WTC11 (cell line): Measurements from ENCODE around the gene IKBKE. TPM values are rescaled to one million over a fixed set of nuclear protein-coding genes. Genes with fewer than 3 reads are reported as not detected.

Experiments used
- ATAC-seq: fragments of 200-7000 bp; cut with Tn5 transposase; 2 replicates; pipeline ENCODE4 v1.10.0; 2021; ENCODE audit warnings: mild to moderate bottlenecking, moderate library complexity
- CTCF ChIA-PET: fragments of 300-600 bp; sonication (Branson Sonifier 250); formaldehyde crosslinking; loops from one replicate; lab custom pipeline; 2021; ENCODE audit warnings: antibody characterized with exemption; lab: Charles Lee
- POLR2A ChIA-PET: fragments of 350-600 bp; sonication (Branson Sonifier 250); formaldehyde crosslinking; loops from one replicate; lab custom pipeline; 2021; ENCODE audit warnings: antibody characterized with exemption; lab: Charles Lee
- DNase-seq: peaks from one replicate; pipeline ENCODE4 v3.0.0; 2021; ENCODE audit warnings: low spot score
- H3K27ac Mint-ChIP-seq: 2 replicates; pipeline ENCODE4 v1.8.0; 2021; ENCODE audit warnings: mixed read lengths
- H3K27me3 Mint-ChIP-seq: 2 replicates; pipeline ENCODE4 v1.8.0; 2021; ENCODE audit warnings: low read depth, mild to moderate bottlenecking, moderate library complexity, mixed read lengths
- H3K36me3 Mint-ChIP-seq: 2 replicates; pipeline ENCODE4 v1.8.0; 2021; ENCODE audit warnings: mixed read lengths
- H3K4me1 Mint-ChIP-seq: 2 replicates; pipeline ENCODE4 v1.8.0; 2022; ENCODE audit warnings: mixed read lengths
- H3K4me3 Mint-ChIP-seq: 2 replicates; pipeline ENCODE4 v1.8.0; 2021; ENCODE audit warnings: mild to moderate bottlenecking, moderate library complexity, mixed read lengths
- H3K9me3 Mint-ChIP-seq: 2 replicates; pipeline ENCODE4 v1.8.0; 2021; ENCODE audit warnings: mixed read lengths
- ARID4B ChIP-seq: sonication (generic); formaldehyde crosslinking; IDR thresholded peaks from 2 replicates; pipeline ENCODE4 v1.8.0; 2023; ENCODE audit warnings: missing genetic modification reagents, mild to moderate bottlenecking, borderline replicate concordance
- CDX4 ChIP-seq: fragments of 250-450 bp; sonication (Bioruptor Pico); IDR thresholded peaks from 2 replicates; pipeline ENCODE4 v1.9.0; 2021; ENCODE audit warnings: moderate library complexity, mild to moderate bottlenecking, inconsistent platforms, borderline replicate concordance
- E2F4 ChIP-seq: sonication (generic); formaldehyde crosslinking; IDR thresholded peaks from 2 replicates; pipeline ENCODE4 v1.8.1; 2022; ENCODE audit warnings: low read depth, mild to moderate bottlenecking, moderate library complexity, missing genetic modification reagents, borderline replicate concordance
- ELF4 ChIP-seq: sonication (generic); formaldehyde crosslinking; IDR thresholded peaks from 2 replicates; pipeline ENCODE4 v1.8.1; 2022; ENCODE audit warnings: low read depth, mild to moderate bottlenecking, moderate library complexity, missing genetic modification reagents
- ETV6 ChIP-seq: sonication (generic); formaldehyde crosslinking; IDR thresholded peaks from 2 replicates; pipeline ENCODE4 v1.8.1; 2022; ENCODE audit warnings: mild to moderate bottlenecking, missing genetic modification reagents
- FOXP1 ChIP-seq: sonication (generic); formaldehyde crosslinking; IDR thresholded peaks from 2 replicates; pipeline ENCODE4 v1.8.0; 2022; ENCODE audit warnings: missing genetic modification reagents, mild to moderate bottlenecking, moderate library complexity, borderline replicate concordance
- GTF2I ChIP-seq: fragments of 250-450 bp; sonication (Bioruptor Pico); conservative IDR thresholded peaks from 2 replicates; pipeline ENCODE4 v1.4.0; 2021; ENCODE audit warnings: mild to moderate bottlenecking
- JAZF1 ChIP-seq: fragments of 250-450 bp; sonication (Bioruptor Pico); IDR thresholded peaks from 2 replicates; pipeline ENCODE4 v1.9.0; 2021; ENCODE audit warnings: moderate library complexity, mild to moderate bottlenecking, inconsistent platforms
- JUN ChIP-seq: sonication (generic); formaldehyde crosslinking; IDR thresholded peaks from 2 replicates; pipeline ENCODE4 v1.8.0; 2023; ENCODE audit warnings: mild to moderate bottlenecking, missing genetic modification reagents
- MAX ChIP-seq: sonication (generic); formaldehyde crosslinking; IDR thresholded peaks from 2 replicates; pipeline ENCODE4 v1.8.0; 2022; ENCODE audit warnings: mild to moderate bottlenecking, missing genetic modification reagents
- NFATC4 ChIP-seq: fragments of 250-450 bp; sonication (Bioruptor Pico); IDR thresholded peaks from 2 replicates; pipeline ENCODE4 v1.9.0; 2021; ENCODE audit warnings: mild to moderate bottlenecking
- NFE2L1 ChIP-seq: sonication (generic); formaldehyde crosslinking; IDR thresholded peaks from 2 replicates; pipeline ENCODE4 v1.8.1; 2023; ENCODE audit warnings: missing genetic modification reagents
- NFYB ChIP-seq: sonication (generic); formaldehyde crosslinking; conservative IDR thresholded peaks from 2 replicates; pipeline ENCODE4 v1.8.0; 2022; ENCODE audit warnings: low read depth, missing genetic modification reagents
- NR1H2 ChIP-seq: sonication (generic); formaldehyde crosslinking; IDR thresholded peaks from 2 replicates; pipeline ENCODE4 v1.9.0; 2021; ENCODE audit warnings: mild to moderate bottlenecking, moderate library complexity, missing genetic modification reagents
- NR2C2 ChIP-seq: sonication (generic); formaldehyde crosslinking; IDR thresholded peaks from 2 replicates; pipeline ENCODE4 v1.8.0; 2022; ENCODE audit warnings: mild to moderate bottlenecking, missing genetic modification reagents
- NR3C1 ChIP-seq: sonication (generic); formaldehyde crosslinking; conservative IDR thresholded peaks from 2 replicates; pipeline ENCODE4 v1.8.1; 2023; ENCODE audit warnings: low read depth, mild to moderate bottlenecking, missing genetic modification reagents
- PRDM15 ChIP-seq: sonication (generic); formaldehyde crosslinking; IDR thresholded peaks from 2 replicates; pipeline ENCODE4 v1.8.0; 2022; ENCODE audit warnings: missing genetic modification reagents
- SP1 ChIP-seq: sonication (generic); formaldehyde crosslinking; conservative IDR thresholded peaks from 2 replicates; pipeline ENCODE4 v1.8.1; 2022; ENCODE audit warnings: missing genetic modification reagents
- TEAD1 ChIP-seq: sonication (generic); formaldehyde crosslinking; IDR thresholded peaks from 2 replicates; pipeline ENCODE4 v1.8.0; 2022; ENCODE audit warnings: mild to moderate bottlenecking, missing genetic modification reagents
- ZBTB21 ChIP-seq: sonication (generic); formaldehyde crosslinking; IDR thresholded peaks from 2 replicates; pipeline ENCODE4 v1.8.1; 2023; ENCODE audit warnings: mild to moderate bottlenecking, missing genetic modification reagents, borderline replicate concordance
- ZMAT4 ChIP-seq: fragments of 250-450 bp; sonication (Bioruptor Pico); IDR thresholded peaks from 2 replicates; pipeline ENCODE4 v1.9.0; 2021; ENCODE audit warnings: mild to moderate bottlenecking
- ZNF138 ChIP-seq: sonication (generic); formaldehyde crosslinking; conservative IDR thresholded peaks from 2 replicates; pipeline ENCODE4 v1.8.1; 2022; ENCODE audit warnings: mild to moderate bottlenecking, moderate library complexity, missing genetic modification reagents
- ZNF232 ChIP-seq: sonication (generic); formaldehyde crosslinking; IDR thresholded peaks from 2 replicates; pipeline ENCODE4 v1.8.0; 2022; ENCODE audit warnings: mild to moderate bottlenecking, missing genetic modification reagents
- ZNF423 ChIP-seq: fragments of 250-450 bp; sonication (Bioruptor Pico); IDR thresholded peaks from 2 replicates; pipeline ENCODE4 v2.1.2; 2022; ENCODE audit warnings: mild to moderate bottlenecking, moderate library complexity
- total RNA-seq: library from RNA; stranded (reverse); gene quantifications from 3 replicates; pipeline ENCODE4 v1.2.3, GENCODE V29; 2021

The IKBKE gene
- total RNA-seq, 1 experiment from 2014 or later: 8.1 TPM

GRCh38 chr1:206449565-206449964, 20.7 kb upstream of the IKBKE start (continued):
- TF ChIP-seq CDX4 (no peak), SP1 (CRISPR knock-in tag) (no peak), ELF4 (CRISPR knock-in tag) (no peak), ETV6 (CRISPR knock-in tag) (no peak)

- ATAC-seq: no peak
- H3K4me3 Mint-ChIP-seq: no peak overlapping the region
- DNase-seq: no peak
- no peaks in the 10 kb centered on the region for H3K27me3 Mint-ChIP-seq
- POLR2A ChIA-PET: no interaction called here
- peaks cover 52% of the 10 kb centered on the region for H3K36me3 Mint-ChIP-seq
- CTCF ChIA-PET: interaction anchor here (0.6 kb wide), 1 partner anchor 17 kb away, joined by 4 read pairs; no protein-coding TSS in a partner anchor
- H3K4me1 Mint-ChIP-seq: peaks cover 14% of the 10 kb centered on the region
- no peaks in the 10 kb centered on the region for H3K9me3 Mint-ChIP-seq
- TF ChIP-seq PRDM15 (CRISPR knock-in tag) (no peak), FOXP1 (CRISPR knock-in tag) (no peak), NR3C1 (no peak), NR1H2 (CRISPR knock-in tag) (no peak), NR2C2 (no peak), ZBTB21 (no peak)
- TF ChIP-seq, all 79 proteins: peak for 0
- no peak overlapping the region for H3K27ac Mint-ChIP-seq
Measured at GRCh38 chr1:206450281-206450680, 20.0 kb upstream of the IKBKE start.

- Mint-ChIP-seq H3K4me3 (no peak overlapping the region), H3K27me3 (no peaks in the 10 kb centered on the region), H3K4me1 (peaks cover 23% of the 10 kb centered on the region), H3K36me3 (peaks cover 54% of the 10 kb centered on the region), H3K27ac (no peak overlapping the region), H3K9me3 (no peaks in the 10 kb centered on the region)
- no peak for DNase-seq
- ATAC-seq: no peak
- POLR2A ChIA-PET: interaction anchor here (0.6 kb wide), 1 partner anchor 1148 kb away, joined by 4 read pairs; no protein-coding TSS in a partner anchor
- CTCF ChIA-PET: interaction anchor here (0.6 to 1.0 kb wide), 2 partner anchors 10 to 16 kb away, joined by 3 to 4 read pairs; no protein-coding TSS in a partner anchor
- TF ChIP-seq JUN (CRISPR knock-in tag) (no peak), NFATC4 (CRISPR knock-in tag) (no peak), GTF2I (CRISPR knock-in tag) (no peak), ZNF138 (no peak), JAZF1 (no peak), ZMAT4 (CRISPR knock-in tag) (no peak), E2F4 (CRISPR knock-in tag) (no peak), NR3C1 (no peak), ARID4B (CRISPR knock-in tag) (no peak), ZNF423 (no peak), NR2C2 (no peak), MAX (CRISPR knock-in tag) (no peak), ZNF232 (CRISPR knock-in tag) (no peak), TEAD1 (CRISPR knock-in tag) (no peak), NFE2L1 (CRISPR knock-in tag) (no peak), NFYB (no peak)
Measured at GRCh38 chr1:206451134-206451686, 19.1 kb upstream of the IKBKE start.
